GM18951 (cell line): ENCODE data around the gene ZFP69B.

Source experiments
- POLR2A ChIP-seq: IDR thresholded peaks from 4 replicates; pipeline ENCODE4 v1.6.1; 2011; ENCODE audit warnings: mild to moderate bottlenecking; ENCODE audit not compliant: insufficient read length, insufficient read depth; ENCODE audit errors: extremely low read depth
- in situ Hi-C: fragments of 300-500 bp; cut with MboI; formaldehyde crosslinking; loops from one replicate; pipeline ENCODE4 v1.12.0; 2022; ENCODE audit warnings: low sequenced_read_pairs, mixed read lengths, inconsistent platforms; ENCODE audit not compliant: unreplicated experiment

Gene ZFP69B

DNA sequence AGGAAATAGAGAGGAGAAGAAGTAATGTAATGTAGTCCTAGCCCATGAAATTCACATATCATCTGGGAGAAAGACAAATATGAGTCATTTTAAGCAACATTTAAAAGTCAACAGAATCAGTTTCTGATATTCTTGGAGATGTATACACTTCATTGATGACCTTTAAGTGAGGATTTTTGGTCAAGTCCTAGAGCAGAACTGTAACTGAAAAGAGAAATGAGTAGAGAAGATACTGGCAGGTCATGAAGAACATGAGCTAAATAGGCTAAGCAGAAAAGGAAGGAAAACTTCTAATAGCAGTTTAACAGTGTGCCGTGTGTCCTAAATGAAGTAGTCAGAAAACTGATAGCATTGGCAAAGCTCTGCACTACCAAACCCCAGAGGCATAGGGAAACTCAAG, 4.6 kb downstream of the ZFP69B start:
- no peak for TF ChIP-seq POLR2A
- in situ Hi-C loops: loop anchor here (10.0 kb wide), 1 partner anchor 50 kb away; the partner anchor contains the start of gene EXO5

DNA sequence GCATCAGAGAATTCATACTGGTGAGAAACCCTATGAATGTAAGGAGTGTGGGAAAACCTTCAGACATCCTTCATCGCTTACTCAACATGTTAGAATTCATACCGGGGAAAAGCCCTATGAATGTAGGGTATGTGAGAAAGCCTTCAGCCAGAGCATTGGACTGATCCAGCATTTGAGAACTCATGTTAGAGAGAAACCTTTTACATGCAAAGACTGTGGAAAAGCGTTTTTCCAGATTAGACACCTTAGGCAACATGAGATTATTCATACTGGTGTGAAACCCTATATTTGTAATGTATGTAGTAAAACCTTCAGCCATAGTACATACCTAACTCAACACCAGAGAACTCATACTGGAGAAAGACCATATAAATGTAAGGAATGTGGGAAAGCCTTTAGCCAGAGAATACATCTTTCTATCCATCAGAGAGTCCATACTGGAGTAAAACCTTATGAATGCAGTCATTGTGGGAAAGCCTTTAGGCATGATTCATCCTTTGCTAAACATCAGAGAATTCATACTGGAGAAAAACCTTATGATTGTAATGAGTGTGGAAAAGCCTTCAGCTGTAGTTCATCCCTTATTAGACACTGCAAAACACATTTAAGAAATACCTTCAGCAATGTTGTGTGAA, 12.8 kb downstream of the ZFP69B start:
- in situ Hi-C loops: no loop called here
- no peak for TF ChIP-seq POLR2A

DNA sequence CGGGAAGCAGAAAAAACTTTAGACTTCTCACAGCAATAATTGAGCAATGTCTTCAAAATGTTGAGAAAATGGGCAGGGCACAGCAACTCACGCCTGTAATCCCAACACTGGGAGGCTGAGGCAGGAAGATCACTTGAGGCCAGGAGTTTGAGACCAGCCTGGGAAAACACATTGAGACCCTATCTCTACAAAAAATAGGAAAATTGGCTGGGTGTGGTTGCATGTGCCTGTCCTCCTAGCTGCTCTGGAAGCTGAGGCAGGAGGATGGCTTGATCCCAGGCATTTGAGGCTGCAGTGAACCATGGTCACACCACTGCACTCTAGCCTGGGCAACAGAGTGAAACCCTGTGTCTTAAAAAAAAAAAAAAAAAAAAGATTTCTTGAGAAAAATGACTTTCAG, 19.1 kb downstream of the ZFP69B start:
- in situ Hi-C loops: no loop called here
- TF ChIP-seq POLR2A: no peak

DNA sequence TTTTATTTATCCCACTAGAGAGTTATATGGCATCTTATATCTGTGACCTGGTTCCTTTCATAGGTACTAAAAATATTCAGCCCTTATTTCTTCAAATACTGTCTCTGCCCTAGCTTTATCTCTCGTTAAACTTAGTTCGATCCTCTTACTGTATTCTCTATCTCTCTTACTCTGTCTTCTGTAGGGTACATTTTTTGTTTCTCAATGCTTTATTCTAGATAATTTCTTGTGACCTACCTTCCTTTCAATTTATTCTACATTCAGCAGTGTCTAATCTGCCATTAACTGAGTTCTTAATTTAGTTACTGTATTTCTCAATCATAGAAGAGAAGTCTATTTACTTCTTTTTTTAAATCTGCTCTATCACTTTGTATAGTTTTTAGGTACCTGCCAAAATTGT, 25.0 kb downstream of the ZFP69B start:
- no peak for TF ChIP-seq POLR2A
- in situ Hi-C loops: no loop called here

DNA sequence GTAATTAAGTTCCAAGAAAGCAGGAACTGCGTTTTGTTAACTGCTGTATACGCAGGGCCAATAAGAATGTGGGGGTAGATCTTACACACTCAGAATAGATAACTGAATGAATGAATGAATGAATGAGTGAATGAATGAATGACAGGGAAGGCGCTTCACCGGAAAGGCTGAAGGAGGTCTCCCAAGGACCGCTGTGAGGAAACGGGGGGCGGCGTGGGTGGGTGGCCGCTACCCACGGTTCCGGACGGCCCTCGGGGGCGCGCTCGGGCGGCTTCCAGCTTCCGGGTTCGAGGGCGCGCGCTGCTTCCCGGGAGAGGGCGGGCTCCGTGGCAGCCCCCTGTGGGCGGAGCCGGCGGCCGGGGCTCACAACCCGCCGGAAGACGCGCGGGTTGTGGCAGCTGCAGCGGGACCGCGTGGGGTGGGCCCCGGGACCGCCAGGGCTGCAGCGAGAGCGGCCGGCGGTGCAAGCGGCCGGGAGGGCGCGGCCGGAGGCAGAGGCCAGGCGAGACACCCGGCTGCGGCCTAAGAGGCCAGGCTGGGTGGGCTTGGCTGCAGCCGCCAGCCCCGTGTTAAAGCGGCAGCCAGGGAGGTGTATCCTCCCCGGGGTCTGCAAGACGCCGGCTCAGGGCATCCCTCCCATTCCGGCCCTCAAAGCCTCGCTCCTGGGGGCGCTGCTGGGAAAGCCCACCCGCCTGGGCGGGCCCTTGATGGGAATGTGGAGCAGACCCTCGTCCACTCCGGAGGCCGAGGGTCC, 26.8 kb downstream of the ZFP69B start, which contains the start of gene ZFP69:
ZFP69 (plus strand) TSS at position 367 of the 754 bp plus-strand sequence. CDS start 2,072 bp downstream, outside the sequence.
- peak; percentile 77 for TF ChIP-seq POLR2A
- in situ Hi-C loops: no loop called here

DNA sequence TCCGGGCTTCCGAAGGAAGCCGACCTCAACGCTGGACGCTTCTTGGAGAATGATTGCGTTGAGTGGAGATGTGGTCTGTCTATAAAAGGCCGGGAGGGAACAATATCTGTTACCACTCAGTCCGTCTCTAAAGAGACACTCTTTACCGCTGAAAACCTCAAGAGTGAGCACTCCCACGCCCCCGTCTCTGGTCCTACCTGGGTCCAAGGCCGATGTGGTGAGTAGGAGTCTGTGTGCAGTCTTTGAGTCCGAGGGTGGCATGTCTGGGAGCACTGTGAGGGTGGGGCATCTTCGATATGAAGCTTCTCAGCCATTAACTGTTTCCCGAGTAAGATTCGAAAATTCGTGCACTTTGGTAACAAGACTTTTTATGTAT, 27.4 kb downstream of the ZFP69B start:
- in situ Hi-C loops: no loop called here
- TF ChIP-seq POLR2A: no peak

DNA sequence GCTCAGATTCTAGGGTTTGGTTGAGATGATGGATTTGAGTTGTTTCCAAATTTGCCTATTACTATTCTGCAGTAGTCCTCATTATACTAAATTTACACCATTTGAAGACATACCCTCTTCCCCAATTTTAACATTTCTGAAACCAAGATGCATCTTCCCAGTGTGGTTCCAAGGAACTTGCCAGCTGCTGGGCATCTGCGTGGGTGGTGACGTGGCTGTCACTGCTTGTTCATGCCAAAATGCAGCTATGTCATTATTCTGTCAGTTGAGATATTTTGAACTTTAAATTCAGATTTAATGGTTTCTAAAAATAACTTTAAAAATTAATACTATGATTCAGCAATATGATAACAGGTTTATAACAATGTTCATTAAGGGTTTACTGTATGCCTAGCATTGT, 28.0 kb downstream of the ZFP69B start:
- TF ChIP-seq POLR2A: no peak
- in situ Hi-C loops: no loop called here

DNA sequence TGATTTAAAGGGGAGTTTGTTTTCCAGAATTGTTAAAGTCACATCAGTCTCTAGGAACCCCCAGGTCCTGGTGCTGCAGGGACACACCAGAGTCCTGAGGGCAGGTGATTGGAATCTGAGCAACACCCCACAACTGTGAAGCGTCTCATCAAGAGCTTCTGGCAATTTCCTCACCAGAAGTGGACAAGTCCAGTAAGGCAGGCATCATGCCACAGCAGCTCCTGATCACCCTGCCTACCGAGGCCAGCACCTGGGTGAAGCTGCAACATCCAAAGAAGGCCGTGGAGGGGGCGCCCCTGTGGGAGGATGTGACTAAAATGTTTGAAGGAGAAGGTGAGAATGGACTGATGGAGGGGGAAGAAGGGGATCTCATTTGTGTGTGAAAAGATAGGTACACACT, 28.9 kb downstream of the ZFP69B start:
- in situ Hi-C loops: no loop called here
- no peak for TF ChIP-seq POLR2A

DNA sequence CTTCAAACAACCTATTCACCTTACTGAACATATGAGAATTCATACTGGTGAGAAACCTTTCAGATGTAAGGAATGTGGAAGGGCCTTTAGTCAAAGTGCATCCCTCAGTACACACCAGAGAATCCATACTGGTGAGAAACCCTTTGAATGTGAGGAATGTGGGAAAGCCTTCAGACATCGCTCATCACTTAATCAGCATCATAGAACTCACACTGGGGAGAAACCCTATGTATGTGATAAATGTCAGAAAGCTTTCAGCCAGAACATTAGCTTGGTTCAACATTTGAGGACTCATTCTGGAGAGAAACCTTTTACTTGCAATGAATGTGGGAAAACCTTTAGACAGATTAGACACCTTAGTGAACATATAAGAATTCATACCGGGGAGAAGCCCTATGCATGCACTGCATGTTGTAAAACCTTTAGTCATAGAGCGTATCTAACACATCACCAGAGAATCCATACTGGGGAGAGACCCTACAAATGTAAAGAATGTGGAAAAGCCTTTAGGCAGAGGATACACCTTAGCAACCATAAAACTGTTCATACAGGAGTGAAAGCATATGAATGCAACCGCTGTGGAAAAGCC, 45.1 kb downstream of the ZFP69B start:
- no peak for TF ChIP-seq POLR2A
- in situ Hi-C loops: no loop called here

DNA sequence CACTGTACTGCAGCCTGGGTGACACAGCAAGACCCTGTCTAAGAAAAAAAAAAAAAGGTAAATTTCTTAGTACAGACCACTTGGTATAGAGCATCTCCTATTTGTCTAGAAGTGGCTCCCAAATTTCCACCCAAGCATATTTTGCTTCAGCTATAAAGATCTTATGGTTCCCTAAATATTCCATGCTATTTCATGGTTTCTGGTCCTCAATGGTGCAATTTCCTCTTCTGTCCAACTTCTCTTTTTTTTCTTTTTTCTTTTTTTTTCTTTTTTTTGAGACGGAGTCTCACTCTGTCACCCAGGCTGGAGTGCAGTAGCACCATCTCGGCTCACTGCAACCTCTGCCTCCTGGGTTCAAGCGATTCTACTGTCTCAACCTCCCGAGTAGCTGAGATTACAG, 52.4 kb downstream of the ZFP69B start:
- in situ Hi-C loops: loop anchor here (10.0 kb wide), 1 partner anchor 48 kb away; the partner anchor contains the start of gene ZFP69B

DNA sequence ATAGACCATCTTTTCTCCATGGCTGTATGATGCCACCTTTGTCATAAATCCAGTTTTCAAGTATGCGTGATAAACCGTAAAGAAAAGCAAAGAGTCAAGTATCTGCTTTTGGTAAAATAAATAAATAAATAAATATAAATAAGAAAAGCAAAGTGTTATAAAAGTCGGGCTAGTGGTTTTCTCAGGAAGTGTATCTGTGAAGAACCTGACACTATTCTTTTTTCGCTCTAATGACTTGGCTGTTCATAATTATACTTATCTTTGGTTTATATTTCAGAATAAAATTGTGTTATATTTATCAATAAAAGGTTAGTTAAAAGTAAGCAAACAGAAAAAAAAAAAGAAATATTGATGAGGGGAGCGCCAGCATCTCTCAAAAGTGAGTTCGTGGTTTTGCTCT, 57.7 kb downstream of the ZFP69B start:
- TF ChIP-seq POLR2A: no peak
- in situ Hi-C loops: loop anchor here (10.0 kb wide), 1 partner anchor 53 kb away; the partner anchor contains the start of gene ZFP69B

DNA sequence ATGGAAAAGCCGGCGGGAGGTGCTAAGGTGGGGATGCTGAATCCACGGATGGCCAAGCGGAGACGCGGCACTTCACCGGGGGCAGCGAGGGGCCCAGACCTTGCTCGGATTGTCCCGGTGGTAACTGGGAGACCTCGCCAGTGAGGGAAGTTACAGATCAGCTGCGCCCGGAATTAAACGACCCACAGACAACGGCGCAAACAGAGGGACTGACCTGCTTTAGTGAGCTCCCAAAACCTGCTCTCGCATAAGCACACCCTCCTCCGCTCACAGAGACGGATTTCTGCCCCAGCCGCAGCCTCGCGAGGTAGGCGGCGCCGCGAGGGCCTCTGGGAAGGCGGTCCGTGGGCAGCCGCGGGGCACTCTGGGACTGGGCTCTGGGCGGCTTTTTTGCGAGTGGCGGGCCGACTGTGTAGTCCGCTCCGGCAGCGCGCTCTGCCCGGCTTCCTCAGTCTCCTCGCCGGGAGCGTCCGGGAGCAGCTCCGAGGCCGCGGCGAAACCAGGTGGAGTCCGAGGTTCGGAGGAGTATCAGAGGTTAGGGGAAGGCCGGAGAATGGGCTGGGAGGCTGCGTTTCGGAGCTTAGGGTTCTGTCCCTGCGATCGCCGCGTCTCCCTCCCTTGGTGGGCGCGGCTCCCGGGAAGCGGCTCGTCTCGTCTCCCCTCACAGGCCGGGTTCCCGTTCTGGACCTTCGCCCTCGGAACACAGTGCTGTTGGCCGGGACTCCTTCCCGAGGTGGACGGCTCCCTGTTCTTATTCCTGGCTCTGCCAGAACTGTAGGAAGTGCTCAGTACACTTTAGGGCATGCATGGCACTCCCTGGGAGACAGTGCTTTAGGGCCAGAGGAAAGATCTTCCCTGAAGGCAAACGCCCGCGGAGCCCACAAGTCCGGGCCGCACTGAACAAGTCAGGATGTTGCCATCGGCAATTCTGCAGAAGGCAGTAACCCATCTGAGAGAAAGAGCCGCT, 58.4 kb downstream of the ZFP69B start, which contains the start of gene EXO5:
EXO5 (plus strand) TSS at position 393 of the 967 bp plus-strand sequence. CDS start 5,778 bp downstream, outside the sequence.
- TF ChIP-seq POLR2A: peak; percentile 82
- in situ Hi-C loops: loop anchor here (10.0 kb wide), 1 partner anchor 54 kb away; the partner anchor contains the start of gene ZFP69B
